Measurements from ENCODE around the gene UCP3. TPM values are rescaled to one million over a fixed set of nuclear protein-coding genes. Genes with fewer than 3 reads are reported as not detected.

Gene UCP3
- total and polyA plus RNA-seq, 4 donors, result 0.07 to 1.3 (median 0.34) TPM

- WGBS, result 86% methylated on average over 8 of the region's 8 CpGs
- no peaks in the 10 kb centered on the region for H3K4me1 ChIP-seq (ENCODE audit: control insufficient read depth in 4 of 4, insufficient read depth in 4 of 4, low read length in 3 of 4)
- no peak for DNase-seq (ENCODE audit: low spot score)
- no peaks in the 10 kb centered on the region for H3K27me3 ChIP-seq (ENCODE audit: control insufficient read depth in 4 of 4, insufficient read depth in 4 of 4, low read length in 3 of 4)
- no peak overlapping the region for H3K27ac ChIP-seq (ENCODE audit: low read depth in 1 of 2, low read length in 2 of 2)
- no peak overlapping the region for H3K9ac ChIP-seq (ENCODE audit: low read depth in 1 of 2, low read length in 2 of 2)
- TF ChIP-seq NR2F2 (IDR thresholded peaks at IDR 0.05) (no peak), MAX (IDR thresholded peaks at IDR 0.05) (no peak), FOXA1 (IDR thresholded peaks at IDR 0.05) (no peak), RXRA (IDR thresholded peaks at IDR 0.05) (no peak), RAD21 (IDR thresholded peaks at IDR 0.05) (no peak), REST (IDR thresholded peaks at IDR 0.05) (no peak), SP1 (IDR thresholded peaks at IDR 0.05) (no peak), HNF4G (IDR thresholded peaks at IDR 0.05) (no peak), HNF4A (conservative IDR thresholded peaks at IDR 0.05) (no peak), ATF3 (IDR thresholded peaks at IDR 0.05) (no peak), JUND (IDR thresholded peaks at IDR 0.05) (no peak), GABPA (IDR thresholded peaks at IDR 0.05 in 1 of 2, conservative IDR thresholded peaks at IDR 0.05 in 1 of 2) (no peak), YY1 (IDR thresholded peaks at IDR 0.05) (no peak)
- H3K36me3 ChIP-seq (ENCODE audit: control insufficient read depth in 4 of 4, insufficient read depth in 3 of 4, low read depth in 1 of 4, low read length in 3 of 4), result peaks cover 0 to 5% (median 0%) of the 10 kb centered on the region in 4 donors
- no peak overlapping the region for H3K4me3 ChIP-seq (ENCODE audit: low read depth in 1 of 3, low read length in 3 of 3)
- no peaks in the 10 kb centered on the region for H3K9me3 ChIP-seq (ENCODE audit: control insufficient read depth in 4 of 4, low read length in 3 of 4)
These were observed 9.1 kb downstream of the UCP3 start for GRCh38 chr11:73999581-74000306.

GRCh38 chr11:73998846-73999575 lies 9.9 kb downstream of the UCP3 start:
- no peak for DNase-seq (ENCODE audit: low spot score)
- no peak overlapping the region for H3K4me3 ChIP-seq (ENCODE audit: low read depth in 1 of 3, low read length in 3 of 3)
- WGBS, result 97% methylated on average over 13 of the region's 13 CpGs
- TF ChIP-seq REST (IDR thresholded peaks at IDR 0.05) (no peak), RAD21 (IDR thresholded peaks at IDR 0.05) (no peak), EGR1 (IDR thresholded peaks at IDR 0.05; ENCODE audit: low read depth in 2 of 2) (no peak), TAF1 (conservative IDR thresholded peaks at IDR 0.05) (no peak), SP1 (IDR thresholded peaks at IDR 0.05) (no peak), FOXA1 (IDR thresholded peaks at IDR 0.05) (no peak), RXRA (IDR thresholded peaks at IDR 0.05) (no peak), FOXA2 (IDR thresholded peaks at IDR 0.05) (no peak), GABPA (IDR thresholded peaks at IDR 0.05 in 1 of 2, conservative IDR thresholded peaks at IDR 0.05 in 1 of 2) (no peak), ATF3 (IDR thresholded peaks at IDR 0.05) (no peak), NR2F2 (IDR thresholded peaks at IDR 0.05) (no peak), YY1 (IDR thresholded peaks at IDR 0.05) (no peak), JUND (IDR thresholded peaks at IDR 0.05) (no peak), MAX (IDR thresholded peaks at IDR 0.05) (no peak), HNF4G (IDR thresholded peaks at IDR 0.05) (no peak), ZBTB33 (IDR thresholded peaks at IDR 0.05) (no peak)

More at GRCh38 chr11:73998846-73999575, 9.9 kb downstream of the UCP3 start:
- Histone ChIP-seq H3K36me3 (ENCODE audit: control insufficient read depth in 4 of 4, insufficient read depth in 3 of 4, low read depth in 1 of 4, low read length in 3 of 4) (peaks cover 0 to 5% (median 0%) of the 10 kb centered on the region in 4 donors), H3K27me3 (ENCODE audit: control insufficient read depth in 4 of 4, insufficient read depth in 4 of 4, low read length in 3 of 4) (no peaks in the 10 kb centered on the region), H3K9ac (ENCODE audit: low read depth in 1 of 2, low read length in 2 of 2) (no peak overlapping the region), H3K27ac (ENCODE audit: low read depth in 1 of 2, low read length in 2 of 2) (no peak overlapping the region), H3K4me1 (ENCODE audit: control insufficient read depth in 4 of 4, insufficient read depth in 4 of 4, low read length in 3 of 4) (no peaks in the 10 kb centered on the region), H3K9me3 (ENCODE audit: control insufficient read depth in 4 of 4, low read length in 3 of 4) (no peaks in the 10 kb centered on the region)
